Superior temporal gyrus (tissue), 1 donor: ENCODE data around the gene TMEM167B.
"Not testable (repeated sequence)": the region's sequence is repeated elsewhere in the genome, so short reads cannot be mapped to it uniquely, and the experiment has no call there.

ENCODE experiments used
- DNase-seq: peaks from one replicate; pipeline ENCODE4 v3.0.0-alpha.2; 2016; ENCODE audit errors: extremely low spot score

Gene TMEM167B

DNA sequence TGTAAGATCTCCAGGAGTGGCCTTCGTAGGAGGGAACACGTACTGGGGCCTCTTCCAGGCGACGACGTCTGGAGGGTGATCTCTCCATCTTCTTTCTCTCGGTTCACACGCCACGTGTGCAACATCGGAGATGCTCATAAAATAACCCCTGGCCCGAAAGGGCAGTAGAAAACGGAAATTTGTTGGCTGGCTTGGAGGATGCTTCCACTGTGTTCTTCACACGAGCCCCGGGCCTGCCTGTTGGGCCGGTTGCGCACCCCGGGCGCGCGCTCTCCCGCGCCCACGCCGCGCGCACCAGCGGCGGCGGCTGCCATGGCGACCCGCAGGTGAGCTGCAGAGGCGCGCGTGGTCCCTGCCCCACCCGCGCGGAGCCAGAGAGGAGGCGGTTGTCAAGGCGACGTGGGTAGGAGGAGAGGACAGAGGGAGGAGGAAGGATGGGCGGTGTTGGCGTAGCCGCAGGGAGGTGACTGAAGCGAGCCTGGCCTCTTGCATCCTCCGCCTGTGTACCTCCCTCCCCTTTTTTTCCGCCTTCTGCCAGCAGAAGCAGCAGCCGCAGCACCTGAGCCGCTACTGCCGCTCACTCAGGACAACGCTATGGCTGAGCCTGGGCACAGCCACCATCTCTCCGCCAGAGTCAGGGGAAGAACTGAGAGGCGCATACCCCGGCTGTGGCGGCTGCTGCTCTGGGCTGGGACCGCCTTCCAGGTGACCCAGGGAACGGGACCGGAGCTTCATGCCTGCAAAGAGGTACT lies 23.2 kb downstream of the TMEM167B start, which contains the start of gene ELAPOR1:
Gene ELAPOR1 (plus strand): TSS at position 526 of the 752 bp plus-strand sequence. CDS start 69 bp downstream, at position 595.
- peak; percentile 47 for DNase-seq

DNA sequence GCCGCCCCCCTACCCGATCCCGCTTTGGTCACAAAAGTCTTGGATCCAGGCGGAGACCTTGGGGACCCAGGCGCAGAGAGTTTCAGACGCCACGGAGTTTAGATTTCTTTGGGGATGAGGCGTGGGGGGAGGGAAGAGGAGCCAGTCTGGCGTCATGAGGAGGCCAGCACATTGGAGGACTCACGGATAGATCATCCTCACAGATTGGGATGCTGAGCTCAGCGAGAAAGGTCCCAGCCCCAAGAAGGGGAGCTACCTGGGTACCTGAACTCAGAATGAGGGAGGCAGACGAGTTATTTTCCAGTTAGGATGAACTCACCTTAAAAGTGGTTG lies 23.7 kb downstream of the TMEM167B start:
- DNase-seq: no peak

DNA sequence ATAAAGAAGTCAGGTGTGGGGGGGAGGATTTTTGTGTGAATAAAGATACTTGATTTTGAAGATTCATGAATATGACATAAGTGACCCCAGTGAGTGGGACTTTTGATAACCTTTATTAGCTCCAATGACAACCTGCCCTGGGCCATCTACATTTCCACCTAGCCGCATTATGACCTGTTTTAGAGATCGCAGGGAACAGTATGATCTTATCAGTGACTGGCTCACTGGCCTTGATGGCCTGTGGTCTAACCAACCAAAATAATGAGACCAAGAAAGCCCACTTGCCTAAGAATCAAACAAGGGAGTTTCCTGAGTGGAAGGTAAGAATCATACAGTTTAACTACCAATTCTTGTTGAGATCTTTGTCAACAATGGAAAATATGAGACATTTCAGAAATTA lies 25.1 kb downstream of the TMEM167B start:
- no peak for DNase-seq

DNA sequence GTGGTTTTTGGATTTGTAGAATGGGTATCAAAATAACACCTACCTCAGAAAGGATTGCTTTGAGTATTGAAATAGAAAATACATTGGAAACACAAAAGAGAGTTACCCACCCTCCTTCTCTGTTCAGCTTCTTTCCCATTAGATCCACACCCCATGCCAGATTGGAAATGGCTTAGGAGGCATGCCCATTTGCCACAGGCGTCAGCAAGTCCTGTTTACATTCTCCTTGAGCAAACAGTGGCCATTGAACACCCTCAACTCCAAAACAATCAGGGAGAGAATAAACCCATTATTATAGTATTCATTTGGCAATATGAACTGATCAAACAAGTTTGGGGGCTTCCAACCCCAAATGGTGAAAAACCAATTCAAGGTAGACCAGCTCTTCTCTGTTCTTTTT lies 25.7 kb downstream of the TMEM167B start:
- no peak for DNase-seq

DNA sequence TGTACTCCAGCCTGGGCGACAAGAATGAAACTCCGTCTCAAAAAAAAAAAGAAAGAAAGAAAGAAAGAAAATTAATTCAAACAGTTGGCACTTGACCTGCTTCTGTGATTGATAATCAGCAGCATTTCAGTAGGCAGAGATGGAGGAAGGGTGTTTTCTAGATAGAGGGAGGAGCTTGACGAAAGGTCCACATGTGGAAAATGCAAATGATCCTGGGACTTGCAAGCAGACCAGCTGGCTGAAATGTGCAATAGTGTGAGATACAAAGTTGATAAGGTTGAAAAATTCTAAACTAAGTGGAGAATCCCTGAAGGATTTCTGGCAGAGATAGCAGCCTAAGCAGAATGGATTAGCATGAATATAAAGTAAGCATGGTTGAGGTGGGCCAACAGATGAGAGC lies 27.5 kb downstream of the TMEM167B start:
- DNase-seq: no peak

DNA sequence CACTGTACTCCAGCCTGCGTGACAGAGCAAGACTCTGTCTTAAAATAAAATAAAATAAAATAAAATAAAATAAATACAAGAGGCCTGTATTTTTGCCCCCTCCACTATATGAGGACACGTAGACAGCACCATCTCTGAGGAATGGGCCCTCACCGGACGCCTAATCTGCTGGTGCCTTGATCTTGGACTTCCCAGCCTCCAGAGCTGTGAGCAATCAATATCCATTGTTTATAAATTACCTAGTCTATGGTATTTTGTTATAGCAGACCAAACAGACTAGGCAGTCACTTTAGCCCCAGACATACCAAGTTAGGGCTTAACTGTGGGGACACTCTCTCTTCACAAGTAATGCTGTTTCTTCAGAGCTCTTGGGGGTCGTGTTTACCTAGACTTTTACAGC lies 29.8 kb downstream of the TMEM167B start:
- no peak for DNase-seq

DNA sequence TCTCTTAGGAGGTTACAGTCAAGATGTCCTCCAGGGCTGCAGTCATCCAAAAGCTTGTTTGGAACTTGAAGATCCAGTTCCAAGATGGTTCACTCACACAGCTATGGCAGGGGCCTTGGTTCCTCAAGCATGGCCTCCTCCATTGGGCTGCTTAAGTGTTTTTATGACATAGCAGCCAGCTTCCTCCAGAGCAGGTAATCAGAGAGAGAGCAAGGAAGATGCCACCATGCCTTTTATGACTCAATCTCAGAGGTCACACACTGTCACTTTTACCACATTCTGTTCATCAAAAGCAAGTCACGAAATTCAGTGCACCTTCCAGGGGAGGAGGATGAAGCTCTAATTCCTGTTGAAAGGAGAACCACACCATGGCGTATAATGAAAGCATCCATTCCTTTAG lies 40.5 kb downstream of the TMEM167B start:
- no peak for DNase-seq

DNA sequence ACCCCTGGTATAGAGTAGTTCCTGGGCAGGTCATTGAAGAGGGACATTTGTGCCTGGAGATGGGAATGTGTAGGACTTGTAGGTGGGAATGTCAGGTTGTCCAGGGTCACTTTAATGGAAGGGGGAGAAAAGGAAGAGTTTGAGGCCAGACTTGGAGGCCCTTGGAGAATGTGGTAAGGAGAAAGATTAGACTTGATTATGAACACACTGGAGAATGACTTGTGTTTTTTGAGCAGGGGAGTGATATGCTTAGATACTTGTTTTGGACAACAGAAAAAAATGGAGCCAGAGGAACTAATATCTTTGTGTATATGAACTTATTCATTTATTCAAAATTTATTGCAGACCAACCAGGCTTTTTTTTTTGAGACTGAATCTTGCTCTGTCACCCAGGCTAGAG lies 41.2 kb downstream of the TMEM167B start:
- DNase-seq: no peak

DNA sequence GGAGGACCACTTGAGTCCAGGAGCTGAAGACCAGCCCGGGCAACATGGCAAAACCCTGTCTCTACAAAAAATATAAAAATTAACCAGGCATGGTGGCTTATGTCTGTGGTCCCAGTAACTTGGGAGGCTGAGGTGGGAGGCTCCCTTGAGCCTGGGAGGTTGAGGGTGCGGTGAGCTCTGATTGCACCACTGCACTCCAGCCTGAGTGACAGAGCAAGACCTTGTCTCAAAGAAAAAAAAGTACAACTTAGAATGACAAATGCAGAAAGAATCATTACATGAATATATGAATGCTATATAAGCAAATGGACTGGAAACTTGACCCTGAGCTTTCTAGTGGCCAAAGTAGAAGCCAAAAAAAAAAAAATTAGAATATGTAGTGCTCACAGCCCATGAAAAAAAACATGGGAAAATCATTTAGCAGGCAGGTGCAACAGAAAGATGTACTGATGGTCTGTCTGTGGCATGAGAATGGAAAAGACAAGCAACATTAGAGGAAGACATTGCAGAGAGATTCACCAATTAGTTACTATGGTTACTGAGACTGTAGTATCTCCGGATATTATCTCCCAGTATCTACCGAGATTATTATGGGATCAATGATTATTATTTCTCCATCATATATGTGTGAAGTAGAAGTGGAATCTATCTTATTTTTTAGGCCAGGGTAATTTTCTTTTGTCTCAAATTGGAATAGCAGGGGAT lies 42.6 kb downstream of the TMEM167B start:
- no peak for DNase-seq

DNA sequence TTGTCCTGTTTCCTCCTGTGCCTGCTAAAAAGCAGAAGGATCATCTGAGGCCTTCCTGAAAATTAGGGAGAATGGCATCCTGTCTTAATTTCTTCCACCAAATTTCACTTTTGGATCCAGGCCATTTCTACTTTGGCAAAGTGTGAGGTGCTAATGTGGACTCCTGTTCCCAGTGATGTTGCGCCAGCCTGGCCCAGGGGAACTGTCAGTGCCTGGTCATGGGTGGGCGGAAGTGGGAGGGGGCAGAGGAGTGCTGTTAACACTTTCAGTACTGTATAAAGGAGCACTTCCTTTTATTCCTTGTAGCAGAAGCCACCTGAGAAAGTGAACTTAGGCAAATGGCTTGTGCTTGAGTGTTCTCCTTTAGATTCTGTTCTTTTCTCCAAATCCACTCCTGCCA lies 43.3 kb downstream of the TMEM167B start:
- peak; percentile 66 for DNase-seq

DNA sequence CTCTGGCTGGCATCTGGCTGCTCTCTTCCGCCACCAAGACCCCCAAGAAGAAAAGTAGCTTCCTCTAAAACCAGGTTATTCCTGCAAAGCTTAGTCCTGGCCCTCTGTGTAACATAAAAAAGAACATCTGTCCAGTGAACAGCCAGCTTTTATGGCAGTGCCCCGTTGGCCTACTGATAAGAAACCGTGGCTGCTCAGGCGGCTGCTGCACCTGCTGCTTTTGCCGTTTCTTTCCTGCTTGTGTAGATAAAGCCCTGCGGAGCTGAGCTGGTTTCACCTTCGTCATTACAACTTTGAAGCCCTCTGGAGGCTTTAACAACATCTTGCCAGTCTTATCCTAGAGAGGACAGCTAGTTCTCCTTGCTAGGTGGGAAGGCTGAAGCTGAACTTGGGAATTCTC lies 43.9 kb downstream of the TMEM167B start:
- no peak for DNase-seq

DNA sequence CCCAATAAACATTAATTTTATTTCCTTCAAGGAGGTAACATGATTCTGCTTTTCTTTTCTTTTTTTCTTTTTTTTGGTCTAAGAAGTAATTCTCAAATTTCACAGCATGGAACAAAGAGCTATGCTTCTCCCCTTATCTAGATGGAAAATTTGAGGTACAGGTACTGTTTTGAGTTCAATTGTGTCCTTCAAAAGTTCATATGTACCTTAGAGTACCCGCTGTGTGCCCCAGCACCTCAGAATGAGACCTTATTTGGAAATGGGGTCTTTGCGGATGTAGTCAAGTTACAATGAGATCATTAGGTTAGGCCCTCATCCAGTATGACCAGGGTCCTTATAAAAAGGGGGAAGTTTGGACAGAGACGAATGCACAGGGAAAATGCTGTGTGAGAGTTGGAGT lies 45.4 kb downstream of the TMEM167B start:
- no peak for DNase-seq

DNA sequence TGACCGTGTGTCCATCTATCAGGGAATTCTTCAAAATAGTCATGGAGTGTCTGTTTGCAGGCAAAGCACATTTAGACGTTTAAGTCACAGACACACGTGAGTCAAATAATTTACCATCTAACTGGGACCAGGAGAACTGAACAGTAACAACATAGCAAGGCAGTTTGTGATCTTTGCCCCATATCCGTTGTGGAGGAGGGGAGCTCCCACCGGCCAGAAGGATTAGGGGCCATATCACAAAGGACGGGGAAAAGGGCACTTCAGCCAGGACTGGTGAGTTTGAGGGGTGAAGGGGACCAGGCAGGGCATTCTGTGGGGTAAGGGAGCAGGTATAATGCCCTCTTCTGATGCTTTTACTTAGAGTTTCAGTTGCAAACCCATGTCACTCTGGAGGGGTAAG lies 46.2 kb downstream of the TMEM167B start:
- no peak for DNase-seq

DNA sequence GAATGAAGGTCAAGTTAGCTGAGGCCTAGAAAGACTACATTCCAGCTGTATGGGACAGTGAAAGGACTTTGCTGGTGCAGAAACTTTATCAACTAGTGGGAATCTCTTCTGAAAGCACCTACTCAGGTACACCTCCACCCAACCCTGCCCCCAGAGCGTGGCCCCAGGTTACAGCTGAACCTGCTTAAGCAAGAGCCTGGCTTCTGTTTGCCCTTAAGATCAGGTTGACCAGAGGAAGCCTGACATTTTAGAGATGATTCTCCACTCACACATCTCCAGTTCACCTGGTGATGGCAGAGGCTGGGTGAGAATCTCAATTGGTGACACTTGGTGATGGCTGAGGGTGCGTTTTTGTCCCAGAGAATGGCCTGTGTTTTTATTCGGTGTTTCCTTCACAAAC lies 47.4 kb downstream of the TMEM167B start:
- DNase-seq: no peak

DNA sequence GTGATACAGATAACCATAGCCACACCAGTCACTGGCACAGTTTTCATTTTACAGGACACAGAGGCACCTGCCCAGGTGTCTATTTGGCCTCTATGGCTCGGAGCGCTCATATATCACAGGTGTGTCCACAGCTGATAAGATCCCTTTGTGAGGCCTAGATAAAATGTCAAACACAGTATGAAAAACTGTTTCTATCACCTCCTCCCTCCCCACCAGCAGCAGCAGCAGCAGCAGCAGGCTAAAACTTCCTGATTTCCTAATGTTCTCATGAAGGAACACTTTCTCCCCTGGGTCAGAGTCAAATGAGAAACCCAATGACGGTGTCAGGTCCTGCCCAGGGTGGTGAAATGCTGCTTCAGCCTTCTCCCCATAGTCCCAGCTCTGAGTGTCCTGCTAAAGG lies 47.8 kb downstream of the TMEM167B start:
- no peak for DNase-seq

DNA sequence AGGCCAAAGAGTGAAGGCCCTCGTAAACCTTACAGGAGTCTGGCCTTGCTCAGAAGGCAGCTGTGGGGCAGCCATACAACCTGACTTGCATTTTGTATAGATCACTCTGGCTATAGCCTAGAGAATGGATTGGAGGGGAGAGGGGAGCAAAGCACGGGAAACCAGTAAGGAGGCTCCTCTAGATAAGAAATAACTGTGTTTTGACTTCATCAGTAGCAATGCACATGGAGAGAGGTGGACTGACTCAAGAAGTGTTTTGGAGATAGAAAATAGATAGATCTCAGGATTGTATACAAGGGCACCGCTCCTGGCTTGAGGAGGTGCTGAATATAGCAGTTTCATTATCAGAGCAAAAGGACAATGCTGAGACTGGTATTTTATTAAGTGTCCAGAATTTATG lies 49.8 kb downstream of the TMEM167B start:
- DNase-seq: no peak

DNA sequence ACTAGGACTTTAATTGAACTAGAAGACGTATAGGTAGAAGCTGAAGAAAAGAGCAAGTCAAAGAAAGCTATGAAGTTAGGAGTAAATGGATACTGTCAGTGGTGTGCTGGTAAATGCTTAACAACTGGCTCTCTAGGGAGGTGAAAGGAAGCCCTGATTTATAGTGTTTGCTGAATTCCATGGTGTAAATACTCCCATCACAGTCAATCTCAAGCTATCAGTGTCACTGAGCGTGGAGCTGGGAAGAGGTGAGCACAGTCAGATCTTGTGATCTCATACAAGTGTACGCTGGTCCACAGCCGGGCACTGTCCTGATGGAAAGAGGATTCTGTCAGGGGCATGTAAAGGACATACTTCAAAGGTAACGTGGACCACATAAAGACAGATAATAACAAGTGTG lies 51.7 kb downstream of the TMEM167B start:
- DNase-seq: no peak

DNA sequence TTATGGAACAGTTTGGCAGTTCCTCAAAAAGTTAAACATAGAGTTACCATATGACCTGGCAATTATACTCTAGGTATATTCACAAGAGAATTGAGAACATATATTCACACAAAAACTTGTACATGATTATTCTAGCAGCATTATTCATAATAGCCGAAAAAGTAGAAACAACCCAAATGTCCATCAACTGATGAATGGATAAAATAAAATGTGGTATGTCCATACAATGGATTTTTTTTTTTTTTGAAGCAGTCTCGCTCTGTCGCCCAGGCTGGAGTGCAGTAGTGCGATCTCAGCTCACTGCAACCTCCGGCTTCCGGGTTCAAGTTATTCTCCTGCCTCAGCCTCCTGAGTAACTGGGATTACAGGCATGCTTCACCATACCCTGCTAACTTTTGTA lies 52.2 kb downstream of the TMEM167B start:
- DNase-seq: not testable (repeated sequence)
